Cardiac muscle cell (in vitro differentiated cells and primary cell): ENCODE data around the gene CTNNA3. TPM values are rescaled to one million over a fixed set of nuclear protein-coding genes. Genes with fewer than 3 reads are reported as not detected.

Experiments
- DNase-seq, 2 donors: peaks; one replicate each; pipeline versions ENCODE4 v3.0.0 to v3.0.0-alpha.2; 2010 to 2017; ENCODE audit warnings: low read depth in 1 of 2, low spot score in 1 of 2
- H3K27ac ChIP-seq: fragments of 200-600 bp; sonication (generic); 2 replicates; pipeline ENCODE4 v1.5.1; 2016
- H3K27me3 ChIP-seq: fragments of 200-600 bp; sonication (generic); 2 replicates; pipeline ENCODE4 v1.6.0; 2016; ENCODE audit warnings: control low read depth
- H3K36me3 ChIP-seq: fragments of 200-600 bp; sonication (generic); 2 replicates; pipeline ENCODE4 v1.5.1; 2016; ENCODE audit warnings: control low read depth
- H3K4me1 ChIP-seq: fragments of 200-600 bp; sonication (generic); 2 replicates; pipeline ENCODE4 v1.8.1; 2017; ENCODE audit warnings: low read depth, mild to moderate bottlenecking, mixed run types
- H3K4me3 ChIP-seq: fragments of 200-600 bp; sonication (generic); 2 replicates; pipeline ENCODE4 v1.5.1; 2016; ENCODE audit warnings: mild to moderate bottlenecking
- H3K9me3 ChIP-seq: fragments of 200-600 bp; sonication (generic); 2 replicates; pipeline ENCODE4 v1.5.1; 2017; ENCODE audit warnings: low read depth, mild to moderate bottlenecking, control low read depth
- polyA plus RNA-seq: library from polyadenylated mRNA; unstranded; fragments of >200 nt; fragmentation: Nextera tagmentation; extraction: Ambion mirVana; gene quantifications from 2 replicates; pipeline ENCODE4 v1.2.1, GENCODE V29; 2016
- total RNA-seq: library from RNA; depleted of rRNA; stranded (reverse); fragments of >200 nt; gene quantifications from 2 replicates; pipeline ENCODE4 v1.2.3, GENCODE V29; 2016
- TF ChIP-seq, protein P1 (sequence below): IDR thresholded peaks from 2 replicates; pipeline ENCODE4 v1.5.1; 2012; ENCODE audit warnings: low read depth, mild to moderate bottlenecking, low read length

CTNNA3 gene
- total and polyA plus RNA-seq, 2 experiments from 2014 or later: 55.8 to 71.7 TPM

DNA sequence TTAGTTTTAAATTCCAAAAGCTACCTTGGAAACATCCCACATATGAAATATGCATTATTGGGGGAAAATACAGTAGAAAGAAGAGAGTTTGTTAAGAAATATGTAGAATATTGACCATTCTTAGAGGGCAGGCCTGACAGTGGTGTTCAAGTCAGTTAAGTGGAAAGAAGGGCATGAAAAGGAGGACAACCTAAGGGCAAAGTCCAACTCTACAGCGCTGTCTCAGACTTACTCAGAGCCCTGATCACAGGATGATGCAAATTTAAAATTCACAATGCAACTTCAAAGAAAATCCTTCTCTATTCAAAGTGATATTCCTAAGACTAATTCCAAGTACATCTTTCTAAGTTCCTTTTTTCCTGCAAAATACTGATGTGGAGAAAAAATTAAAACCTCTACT is 909.3 kb downstream of the CTNNA3 start:
- Histone ChIP-seq H3K9me3 (no peaks in the 10 kb centered on the region), H3K27me3 (no peaks in the 10 kb centered on the region), H3K4me3 (no peak overlapping the region), H3K4me1 (no peaks in the 10 kb centered on the region), H3K36me3 (no peaks in the 10 kb centered on the region), H3K27ac (no peak overlapping the region)
- DNase-seq: no peak
- TF ChIP-seq, protein P1, sequence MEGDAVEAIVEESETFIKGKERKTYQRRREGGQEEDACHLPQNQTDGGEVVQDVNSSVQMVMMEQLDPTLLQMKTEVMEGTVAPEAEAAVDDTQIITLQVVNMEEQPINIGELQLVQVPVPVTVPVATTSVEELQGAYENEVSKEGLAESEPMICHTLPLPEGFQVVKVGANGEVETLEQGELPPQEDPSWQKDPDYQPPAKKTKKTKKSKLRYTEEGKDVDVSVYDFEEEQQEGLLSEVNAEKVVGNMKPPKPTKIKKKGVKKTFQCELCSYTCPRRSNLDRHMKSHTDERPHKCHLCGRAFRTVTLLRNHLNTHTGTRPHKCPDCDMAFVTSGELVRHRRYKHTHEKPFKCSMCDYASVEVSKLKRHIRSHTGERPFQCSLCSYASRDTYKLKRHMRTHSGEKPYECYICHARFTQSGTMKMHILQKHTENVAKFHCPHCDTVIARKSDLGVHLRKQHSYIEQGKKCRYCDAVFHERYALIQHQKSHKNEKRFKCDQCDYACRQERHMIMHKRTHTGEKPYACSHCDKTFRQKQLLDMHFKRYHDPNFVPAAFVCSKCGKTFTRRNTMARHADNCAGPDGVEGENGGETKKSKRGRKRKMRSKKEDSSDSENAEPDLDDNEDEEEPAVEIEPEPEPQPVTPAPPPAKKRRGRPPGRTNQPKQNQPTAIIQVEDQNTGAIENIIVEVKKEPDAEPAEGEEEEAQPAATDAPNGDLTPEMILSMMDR: no peak

DNA sequence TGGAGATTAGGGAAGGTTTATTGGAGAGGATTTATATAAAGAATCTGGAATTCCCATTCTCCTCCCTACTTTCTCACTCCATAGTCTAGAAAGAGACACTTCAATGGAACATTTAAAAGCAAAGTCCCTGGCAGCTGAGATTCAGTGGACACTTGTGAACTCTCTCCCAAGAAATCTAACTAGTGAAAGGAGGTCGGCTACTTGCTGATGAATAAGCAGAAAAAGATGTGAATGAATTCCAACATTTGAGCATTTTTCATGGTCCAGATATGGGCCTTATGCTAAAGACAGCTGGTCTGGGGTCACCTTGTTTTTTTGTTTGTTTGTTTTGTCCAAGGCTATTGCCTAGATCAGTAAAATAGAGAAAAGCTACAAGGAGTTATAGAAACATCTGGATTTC is 911.2 kb downstream of the CTNNA3 start:
- no peak overlapping the region for H3K4me3 ChIP-seq
- H3K4me1 ChIP-seq: no peaks in the 10 kb centered on the region
- no peaks in the 10 kb centered on the region for H3K9me3 ChIP-seq
- no peak overlapping the region for H3K27ac ChIP-seq
- H3K36me3 ChIP-seq: no peaks in the 10 kb centered on the region
- TF ChIP-seq, protein P1: no peak
- no peak for DNase-seq
- no peaks in the 10 kb centered on the region for H3K27me3 ChIP-seq

DNA sequence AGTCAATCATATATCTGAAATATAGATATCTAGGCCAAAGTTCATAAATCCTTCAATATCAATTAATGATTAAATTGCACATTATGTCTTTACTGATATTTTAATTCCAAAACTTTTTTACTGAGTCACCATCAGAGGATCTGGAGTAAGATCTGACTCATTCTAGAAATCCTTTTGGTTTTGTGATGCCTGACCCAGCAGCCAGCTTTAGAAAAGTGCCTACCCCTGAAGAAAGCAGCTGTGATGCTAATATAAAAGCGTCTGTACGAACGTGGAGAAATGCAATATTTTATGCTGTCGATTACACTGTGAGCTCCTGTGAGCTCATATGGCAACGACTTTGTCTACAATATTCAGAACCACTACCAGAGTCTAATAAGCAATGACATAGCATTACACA is 912.7 kb downstream of the CTNNA3 start:
- Histone ChIP-seq H3K4me1 (peaks cover 2% of the 10 kb centered on the region), H3K36me3 (no peaks in the 10 kb centered on the region), H3K27ac (no peak overlapping the region), H3K27me3 (no peaks in the 10 kb centered on the region), H3K4me3 (no peak overlapping the region), H3K9me3 (no peaks in the 10 kb centered on the region)
- DNase-seq: no peak
- TF ChIP-seq, protein P1: no peak

DNA sequence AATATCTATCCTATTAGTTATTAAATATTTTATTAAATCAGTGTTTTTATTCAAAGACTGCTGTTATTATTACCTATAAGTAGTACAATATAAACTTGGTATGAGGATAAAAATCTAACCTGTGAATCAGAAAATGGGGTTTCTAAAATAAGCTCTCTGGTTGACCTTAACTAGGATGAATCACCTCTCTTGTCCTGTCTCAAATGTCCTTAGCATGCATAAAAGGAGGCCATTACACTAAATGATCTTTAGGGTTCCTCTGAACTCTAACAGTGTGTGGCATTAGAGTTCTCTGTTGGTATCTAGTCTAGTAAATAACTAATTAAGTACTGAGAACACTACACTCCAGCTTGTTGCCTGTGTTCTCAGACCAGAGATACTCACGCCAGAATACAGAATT is 913.2 kb downstream of the CTNNA3 start:
- no peaks in the 10 kb centered on the region for H3K9me3 ChIP-seq
- no peak overlapping the region for H3K4me3 ChIP-seq
- H3K27ac ChIP-seq: no peak overlapping the region
- TF ChIP-seq, protein P1: no peak
- H3K4me1 ChIP-seq: peaks cover 7% of the 10 kb centered on the region
- no peaks in the 10 kb centered on the region for H3K27me3 ChIP-seq
- H3K36me3 ChIP-seq: no peaks in the 10 kb centered on the region
- no peak for DNase-seq

DNA sequence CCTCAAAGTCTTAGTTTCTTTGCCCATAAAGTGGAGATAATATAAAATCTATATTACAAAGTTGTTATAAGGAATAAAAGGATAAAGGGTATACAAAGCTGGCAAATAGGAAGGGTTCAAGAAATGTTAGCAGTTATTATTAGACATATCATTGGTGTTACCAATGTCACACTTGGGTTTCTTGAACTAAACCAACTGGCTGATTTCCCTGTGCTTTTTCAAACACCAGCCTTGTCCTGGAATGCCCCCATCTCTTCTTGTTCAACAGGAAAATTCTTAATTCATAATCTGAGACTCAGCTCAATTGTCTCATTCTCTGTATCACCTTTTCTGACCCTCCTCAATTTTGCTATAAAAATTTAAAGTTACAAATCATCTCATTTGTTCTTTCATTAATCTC is 913.9 kb downstream of the CTNNA3 start:
- H3K27ac ChIP-seq: no peak overlapping the region

More for the DNA sequence above, 913.9 kb downstream of the CTNNA3 start:
- no peaks in the 10 kb centered on the region for H3K9me3 ChIP-seq
- TF ChIP-seq, protein P1: no peak
- H3K4me1 ChIP-seq: peaks cover 7% of the 10 kb centered on the region
- H3K36me3 ChIP-seq: no peaks in the 10 kb centered on the region
- H3K27me3 ChIP-seq: no peaks in the 10 kb centered on the region
- no peak overlapping the region for H3K4me3 ChIP-seq
- no peak for DNase-seq
